HG02973 (cell line): ENCODE measurements around the gene CENPQ.
"Not testable (repeated sequence)": the region's sequence is repeated elsewhere in the genome, so short reads cannot be mapped to it uniquely, and the experiment has no call there.

Source experiments
- ATAC-seq: cut with Tn5 transposase; IDR thresholded peaks from one replicate; pipeline ENCODE4 v1.9.1; 2021; ENCODE audit warnings: moderate library complexity; ENCODE audit not compliant: unreplicated experiment

CENPQ gene, protein sequence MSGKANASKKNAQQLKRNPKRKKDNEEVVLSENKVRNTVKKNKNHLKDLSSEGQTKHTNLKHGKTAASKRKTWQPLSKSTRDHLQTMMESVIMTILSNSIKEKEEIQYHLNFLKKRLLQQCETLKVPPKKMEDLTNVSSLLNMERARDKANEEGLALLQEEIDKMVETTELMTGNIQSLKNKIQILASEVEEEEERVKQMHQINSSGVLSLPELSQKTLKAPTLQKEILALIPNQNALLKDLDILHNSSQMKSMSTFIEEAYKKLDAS

DNA sequence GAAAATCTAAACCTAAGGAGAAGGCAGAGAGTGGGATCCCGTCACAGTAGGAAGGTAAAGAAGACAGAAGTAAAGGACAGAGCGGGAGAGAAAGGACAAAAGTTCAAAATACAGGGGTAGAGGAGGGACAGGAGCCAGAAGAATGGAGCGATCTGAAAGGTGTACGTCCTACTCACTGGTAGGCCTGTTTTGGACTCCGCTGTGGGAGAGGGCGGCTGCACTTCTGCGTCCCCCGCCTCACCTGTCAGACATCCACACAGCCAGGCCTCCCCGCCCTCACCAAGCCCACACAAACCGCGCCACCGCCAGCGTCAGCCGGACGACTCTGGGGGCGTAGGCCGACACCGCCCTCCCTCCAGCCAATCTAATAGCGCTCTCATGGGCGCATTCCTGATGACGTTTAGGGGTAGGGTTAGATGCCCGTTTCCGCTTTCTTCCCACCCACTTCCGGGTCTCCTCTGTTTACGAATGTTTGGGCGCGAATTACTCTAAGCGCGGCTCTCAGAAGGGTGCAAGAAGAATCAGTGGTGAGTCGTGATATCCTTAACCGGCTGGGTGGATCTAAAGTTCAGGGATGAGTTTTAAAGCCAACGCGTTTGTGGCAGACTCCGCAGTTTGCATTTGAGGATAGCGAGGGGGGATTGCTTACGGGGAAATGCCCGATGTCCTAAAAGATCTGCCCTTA, at the start of gene CENPQ, which contains the start of gene MMUT:
TSS of gene CENPQ (plus strand) at position 444 of the 685 bp plus-strand sequence. CDS start 6,807 bp downstream, outside the sequence.
TSS of gene MMUT (minus strand) at position 327 of the 685 bp plus-strand sequence. CDS start 3,787 bp downstream, outside the sequence.
- ATAC-seq: peak; percentile 98

DNA sequence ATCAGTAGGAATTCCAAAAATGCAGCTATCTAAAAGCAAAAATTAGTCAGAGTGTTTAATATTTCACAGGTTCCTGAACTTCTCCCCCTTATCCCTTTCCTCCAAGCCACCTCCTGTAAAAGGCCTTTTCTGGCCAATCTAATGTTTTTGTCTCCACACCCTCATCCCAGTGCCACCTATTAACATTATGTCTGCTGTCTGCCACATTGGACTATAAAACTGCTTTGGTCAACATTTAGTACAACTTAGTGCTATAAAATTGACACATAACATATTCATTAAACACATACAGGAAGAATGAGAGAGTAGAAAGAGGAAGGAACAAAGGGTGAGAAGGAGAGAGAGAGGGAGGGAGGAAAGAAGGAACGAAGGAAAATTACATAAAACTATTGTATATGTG, 47.8 kb upstream of the CENPQ start:
- no peak for ATAC-seq

DNA sequence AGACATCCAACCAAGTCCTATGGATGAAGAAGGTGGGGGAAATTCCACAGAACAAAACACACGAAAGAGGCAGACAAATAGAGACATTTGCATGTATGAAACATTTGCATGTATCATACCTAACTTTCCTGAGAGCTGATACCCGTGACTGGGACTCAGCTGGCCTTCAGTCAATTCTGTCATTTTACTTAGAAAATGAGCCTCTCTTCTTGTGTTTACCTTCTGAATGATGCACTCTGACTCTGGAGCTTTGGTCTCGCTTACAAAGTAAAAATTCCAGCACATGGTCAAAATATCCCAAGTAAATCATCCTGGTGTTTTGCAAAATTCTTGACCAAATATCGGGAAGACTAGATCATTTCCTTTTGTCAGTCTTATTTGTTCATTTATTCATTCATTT, 47.0 kb upstream of the CENPQ start:
- no peak for ATAC-seq

DNA sequence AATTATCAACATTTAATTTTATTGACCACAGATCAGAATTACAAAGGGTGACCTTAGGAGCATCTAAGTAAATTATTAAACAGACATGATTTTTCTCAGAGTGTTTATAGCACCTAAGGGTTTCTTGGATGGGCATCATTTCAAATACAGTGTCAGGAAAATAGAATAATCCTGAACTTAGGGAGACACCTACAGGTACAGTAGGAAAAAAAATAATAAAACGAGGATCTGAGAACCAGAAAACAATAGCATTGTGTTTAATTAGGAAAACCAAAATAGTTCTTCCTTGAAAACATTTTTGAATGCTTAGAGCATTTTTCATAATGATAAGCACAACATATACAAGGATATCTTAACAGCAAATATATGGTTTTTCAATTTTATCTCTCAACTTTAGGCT, 39.4 kb upstream of the CENPQ start:
- ATAC-seq: no peak

DNA sequence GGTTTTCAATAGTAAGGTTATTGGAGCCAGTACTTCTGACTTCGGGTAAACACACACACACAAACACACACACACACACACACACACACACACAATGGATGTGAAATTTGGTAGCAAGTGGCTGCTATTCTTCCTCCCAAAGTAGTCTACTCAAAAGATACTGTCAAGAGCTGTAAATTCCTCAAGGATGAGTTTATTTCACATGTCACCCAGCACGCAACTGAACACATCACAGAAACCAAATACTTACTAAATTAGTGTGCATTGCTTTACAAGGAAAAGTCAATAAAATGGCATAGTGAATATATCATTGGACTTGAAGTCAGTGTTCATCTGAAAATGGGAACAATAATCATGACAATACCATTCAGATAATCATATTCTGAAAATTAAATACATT, 33.0 kb upstream of the CENPQ start:
- no peak for ATAC-seq

DNA sequence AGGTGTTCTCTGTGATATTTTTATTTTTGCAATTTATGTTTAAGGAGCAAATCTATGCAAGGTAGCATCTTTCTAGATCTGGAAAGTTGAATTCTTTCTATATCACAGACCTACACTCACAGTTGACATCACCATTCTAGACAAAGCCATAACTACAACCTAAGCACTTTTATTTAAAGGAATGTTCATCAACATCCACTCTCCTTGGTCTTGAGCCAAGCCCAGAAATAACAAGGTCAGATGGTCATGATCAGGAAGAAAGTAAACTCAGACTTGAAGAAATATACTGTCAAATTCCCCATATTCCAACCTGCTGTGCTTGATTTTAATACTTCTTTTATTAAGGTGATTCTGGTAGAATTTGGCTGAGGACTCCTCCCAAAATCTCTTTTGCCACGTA, 32.3 kb upstream of the CENPQ start:
- no peak for ATAC-seq

DNA sequence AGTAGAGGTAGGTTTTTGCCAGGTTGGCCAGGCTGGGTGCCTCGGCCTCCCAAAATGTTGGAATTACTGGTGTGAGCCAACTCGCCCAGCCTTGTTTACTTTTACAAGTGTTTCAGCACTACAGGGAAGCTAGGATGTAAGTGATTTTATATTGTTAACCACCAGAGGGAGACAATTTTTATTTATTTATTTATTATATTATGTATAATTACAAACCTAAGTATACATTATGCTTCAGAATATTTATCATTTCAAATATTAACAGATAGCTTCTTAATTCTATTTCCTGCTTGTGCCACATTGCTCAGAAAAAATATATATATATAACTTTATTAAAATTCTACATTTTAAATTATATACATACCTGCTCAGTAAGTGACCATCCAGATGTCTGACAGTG, 9.9 kb upstream of the CENPQ start:
- no peak for ATAC-seq

DNA sequence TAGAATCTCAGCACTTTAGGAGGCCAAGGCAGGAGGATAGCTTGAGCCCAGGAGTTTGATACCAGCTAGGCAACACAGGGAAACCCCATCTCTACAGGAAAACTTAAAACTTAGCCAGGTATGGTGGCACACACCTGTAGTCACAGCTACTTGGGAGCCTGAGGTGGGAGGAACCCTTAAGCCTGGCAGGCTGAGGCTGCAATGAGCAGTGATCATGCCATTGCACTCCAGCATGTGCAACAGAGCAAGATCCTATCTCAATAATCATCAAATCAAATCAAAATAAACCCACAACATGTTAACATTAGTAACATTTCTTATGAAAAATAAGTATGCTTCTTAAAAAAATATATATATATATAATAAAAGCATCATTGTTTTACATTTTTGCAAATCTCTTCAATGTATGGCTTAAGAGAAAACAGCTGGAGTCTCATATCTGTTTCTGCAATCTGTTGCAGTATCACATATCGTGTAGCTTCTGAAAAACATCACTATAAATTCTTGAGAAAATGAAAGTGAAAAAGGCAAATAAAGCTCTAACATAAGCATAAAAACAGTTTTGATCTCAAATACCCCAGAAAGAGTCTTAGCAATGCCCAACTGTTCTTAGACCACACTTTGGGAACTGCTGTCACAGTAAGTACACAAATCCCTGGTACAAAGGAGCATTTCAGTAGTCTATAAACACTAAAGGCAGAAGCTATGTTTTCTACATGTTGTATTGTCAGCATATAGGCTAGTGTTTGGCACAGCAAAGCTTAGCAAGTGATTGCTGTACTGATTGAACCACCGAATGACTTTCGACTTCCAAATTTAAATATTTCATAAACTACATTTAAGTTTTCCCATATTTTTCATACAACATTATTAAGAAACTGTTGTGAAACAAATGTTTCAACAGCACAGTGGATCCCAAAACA, 8.1 kb upstream of the CENPQ start:
- peak; percentile 69 for ATAC-seq

DNA sequence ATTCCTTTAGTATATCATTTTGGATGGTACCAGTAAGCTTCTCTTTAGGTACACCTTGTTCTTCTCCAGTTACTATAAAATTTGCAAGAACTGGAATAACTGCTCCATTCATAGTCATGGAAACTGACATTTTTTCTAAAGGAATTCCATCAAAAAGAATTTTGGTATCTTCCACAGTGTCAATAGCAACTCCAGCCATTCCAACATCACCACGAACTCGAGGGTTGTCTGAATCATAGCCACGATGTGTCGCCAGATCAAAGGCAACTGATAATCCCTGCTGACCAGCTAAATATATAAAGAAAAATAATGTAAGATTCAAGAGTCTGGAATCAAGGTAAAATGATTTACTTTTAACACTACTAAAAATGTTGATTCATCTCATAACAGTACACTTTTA, 5.4 kb upstream of the CENPQ start:
- ATAC-seq: no peak

DNA sequence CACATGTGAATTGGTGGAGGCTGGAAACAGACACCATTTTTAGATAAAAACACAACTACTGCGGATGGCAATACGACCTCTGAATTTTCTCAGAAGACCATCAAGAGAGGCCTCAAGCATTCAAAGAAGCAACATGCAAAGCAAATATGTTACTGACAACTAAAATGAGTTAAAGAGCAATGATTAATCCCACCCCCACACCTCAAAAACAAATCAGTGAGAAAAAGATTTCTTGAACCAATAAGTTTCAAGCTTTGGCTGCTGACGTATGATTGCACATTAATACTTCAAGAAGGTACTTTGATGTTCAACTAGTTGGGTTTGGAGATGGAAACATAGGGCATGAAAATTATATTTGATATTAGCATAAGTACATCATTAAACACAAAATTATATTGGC, 1.1 kb upstream of the CENPQ start:
- no peak for ATAC-seq

DNA sequence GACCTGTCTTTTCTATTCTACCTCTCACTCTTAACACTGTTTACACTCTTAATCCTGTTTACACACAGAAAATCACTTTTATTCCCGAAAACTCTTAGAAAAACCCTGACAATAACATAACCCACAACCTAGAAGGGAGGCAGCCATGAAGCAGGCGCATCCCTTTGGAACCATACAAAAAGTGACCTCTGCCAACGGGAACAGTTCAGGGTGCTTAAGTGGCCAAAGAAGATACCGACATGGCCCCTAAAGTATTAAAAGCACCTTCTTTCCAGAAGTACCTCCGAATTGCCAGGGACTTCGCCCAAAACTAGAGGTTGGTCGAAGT, 607 bp upstream of the CENPQ start:
- peak; percentile 10 for ATAC-seq

DNA sequence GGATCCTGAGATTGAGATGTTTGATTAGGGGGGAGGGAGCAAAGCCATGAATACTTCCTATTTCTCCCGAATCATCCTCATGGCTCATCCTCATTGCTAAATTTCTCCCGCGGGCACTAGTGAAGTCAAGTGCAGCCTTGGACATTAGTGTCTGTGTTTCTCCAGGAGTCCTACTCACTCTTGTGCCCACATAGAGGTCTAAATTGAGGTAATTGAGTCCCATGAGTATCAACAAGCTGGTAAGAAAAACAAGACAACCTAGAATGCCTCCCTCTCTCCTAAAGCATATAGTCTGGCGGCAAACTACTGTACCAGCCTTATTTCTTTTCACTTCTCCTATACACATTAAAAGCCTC, 420 bp downstream of the CENPQ start:
- peak; percentile 2 for ATAC-seq

DNA sequence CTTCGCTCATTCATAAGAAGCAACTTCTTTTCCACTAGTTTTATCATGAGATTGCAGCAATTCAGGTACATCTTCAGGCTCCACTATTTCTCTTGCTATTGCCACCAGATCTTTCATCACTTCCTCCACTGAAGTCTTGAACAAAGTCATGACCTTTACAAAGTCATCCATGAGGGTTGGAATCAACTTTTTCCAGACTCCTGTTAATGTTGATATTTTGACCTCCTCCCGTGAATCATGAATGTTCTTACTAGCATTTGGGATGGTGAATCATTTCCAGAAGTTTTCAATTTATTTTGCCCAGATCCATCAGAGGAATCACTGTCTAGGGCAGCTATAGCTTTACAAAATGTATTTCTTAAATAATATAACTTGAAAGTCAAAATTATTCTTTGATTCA, 1.5 kb downstream of the CENPQ start:
- ATAC-seq: no peak

DNA sequence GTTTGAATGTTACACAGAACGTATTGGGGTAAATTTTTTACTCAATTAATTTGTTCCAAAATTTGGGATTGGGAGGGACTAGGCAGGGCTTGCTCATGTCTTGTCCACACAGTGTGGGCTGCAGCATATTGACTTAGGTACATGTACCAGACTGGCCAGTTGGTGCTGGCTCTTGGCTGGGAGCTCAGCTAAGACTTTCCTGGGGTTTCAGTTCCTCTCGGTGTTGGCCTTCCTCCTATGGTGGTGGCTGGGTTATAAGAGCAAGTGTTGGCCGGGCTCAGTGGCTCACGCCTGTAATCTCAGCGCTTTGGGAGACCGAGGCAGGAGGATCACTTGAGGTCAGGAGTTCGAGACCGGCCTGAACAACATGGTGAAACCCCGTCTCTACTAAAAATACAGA, 4.9 kb downstream of the CENPQ start:
- ATAC-seq: no peak

DNA sequence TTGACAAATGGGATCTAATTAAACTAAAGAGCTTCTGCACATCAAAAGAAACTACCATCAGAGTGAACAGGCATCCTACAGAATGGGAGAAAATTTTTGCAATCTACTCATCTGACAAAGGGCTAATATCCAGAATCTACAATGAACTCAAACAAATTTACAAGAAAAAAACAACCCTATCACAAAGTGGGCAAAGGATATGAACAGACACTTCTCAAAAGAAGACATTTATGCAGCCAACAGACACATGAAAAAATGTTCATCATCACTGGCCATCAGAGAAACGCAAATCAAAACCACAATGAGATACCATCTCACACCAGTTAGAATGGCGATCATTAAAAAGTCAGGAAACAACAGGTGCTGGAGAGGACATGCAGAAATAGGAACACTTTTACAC, 13.4 kb downstream of the CENPQ start:
- not testable (repeated sequence) for ATAC-seq

DNA sequence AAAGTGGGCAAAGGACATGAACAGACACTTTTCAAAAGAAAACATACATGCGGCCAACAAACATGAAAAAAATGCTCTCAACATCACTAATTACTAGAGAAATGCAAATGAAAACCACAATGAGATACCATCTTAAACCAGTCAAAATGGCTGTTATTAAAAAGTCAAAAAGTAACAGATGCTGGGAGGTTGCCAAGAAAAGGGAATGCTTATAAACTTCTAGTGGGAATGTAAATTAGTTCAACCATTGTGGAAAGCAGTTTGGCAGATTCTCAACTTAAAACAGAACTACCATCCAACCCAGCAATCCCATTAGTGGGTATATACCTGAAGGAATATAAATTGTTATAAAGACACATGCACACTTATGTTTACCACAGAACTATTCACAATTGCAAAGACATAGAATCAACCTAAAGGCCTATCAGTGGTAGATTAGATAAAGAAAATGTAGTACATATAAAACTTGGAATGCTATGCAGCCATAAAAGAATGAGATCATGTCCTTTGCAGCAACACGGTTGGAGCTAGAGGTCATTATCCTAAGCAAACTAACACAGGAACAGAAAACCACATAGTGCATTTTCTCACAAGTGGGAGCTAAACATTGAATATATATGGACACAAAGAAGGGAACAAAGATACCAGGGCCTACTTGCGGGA, 16.3 kb downstream of the CENPQ start:
- ATAC-seq: no peak

DNA sequence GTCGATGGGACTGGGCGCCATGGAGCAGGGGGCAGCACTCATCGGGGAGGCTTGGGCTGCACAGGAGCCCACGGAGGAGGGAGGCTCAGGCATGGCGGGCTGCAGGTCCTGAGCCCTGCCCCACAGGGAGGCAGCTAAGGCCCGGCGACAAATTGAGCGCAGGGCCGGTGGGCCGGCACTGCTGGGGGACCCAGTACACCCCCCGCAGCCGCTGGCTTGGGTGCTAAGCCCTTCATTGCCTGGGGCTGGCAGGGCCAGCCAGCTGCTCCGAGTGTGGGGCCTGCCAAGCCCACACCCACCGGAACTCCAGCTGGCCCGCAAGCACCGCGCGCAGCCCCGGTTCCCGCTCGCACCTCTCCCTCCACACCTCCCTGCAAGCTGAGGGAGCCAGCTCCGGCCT, 18.7 kb downstream of the CENPQ start:
- ATAC-seq: not testable (repeated sequence)

DNA sequence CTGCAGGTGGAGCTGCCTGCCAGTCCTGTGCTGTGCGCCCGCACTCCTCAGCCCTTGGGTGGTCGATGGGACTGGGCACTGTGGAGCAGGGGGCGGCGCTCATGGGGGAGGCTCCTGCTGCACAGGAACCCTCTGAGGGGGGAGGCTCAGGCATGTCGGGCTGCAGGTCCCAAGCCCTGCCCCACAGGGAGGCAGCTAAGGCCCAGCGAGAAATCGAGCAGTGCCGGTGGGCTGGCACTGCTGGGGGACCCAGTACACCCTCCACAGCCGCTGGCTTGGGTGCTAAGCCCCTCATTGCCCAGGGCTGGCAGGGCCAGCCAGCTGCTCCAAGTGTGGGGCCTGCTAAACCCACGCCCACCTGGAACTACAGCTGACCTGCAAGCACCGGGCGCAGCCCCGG, 20.2 kb downstream of the CENPQ start:
- ATAC-seq: not testable (repeated sequence)

DNA sequence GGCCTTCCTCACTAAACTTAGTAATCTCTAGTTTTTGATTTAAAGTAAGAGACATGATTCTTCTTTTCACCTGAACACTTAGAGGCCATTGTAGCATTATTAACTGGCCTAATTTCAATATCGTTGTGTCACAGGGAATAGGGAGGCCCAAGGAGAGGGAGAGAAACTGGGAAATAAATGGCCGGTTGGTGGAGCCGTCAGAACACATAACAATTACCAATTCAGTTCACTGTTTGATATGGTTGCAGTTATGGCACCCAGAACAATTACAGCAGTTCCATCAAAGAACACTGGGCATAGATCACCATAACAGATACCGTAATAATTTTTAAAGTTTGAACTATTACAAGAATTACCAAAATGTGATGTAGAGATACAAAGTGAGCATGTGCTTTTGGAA, 27.5 kb downstream of the CENPQ start:
- no peak for ATAC-seq

DNA sequence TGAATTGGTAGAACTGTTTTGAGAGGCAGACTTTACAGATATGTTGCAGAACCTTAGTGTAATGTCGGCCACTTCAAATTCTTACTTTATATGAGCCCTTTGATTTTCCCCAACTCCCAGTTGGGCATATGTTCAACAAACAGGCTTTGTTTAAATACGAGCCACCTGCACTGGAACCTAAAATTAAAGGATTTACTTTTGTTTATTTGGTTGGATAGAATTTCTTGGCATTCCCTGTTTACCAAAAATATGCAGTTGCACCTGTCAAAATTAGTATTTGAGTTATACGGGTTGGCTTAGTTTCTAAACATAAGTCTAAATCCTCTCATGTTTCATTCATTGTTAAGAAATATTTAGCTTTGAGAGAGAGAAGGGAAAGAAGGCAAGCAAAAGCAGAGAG, 34.1 kb downstream of the CENPQ start:
- ATAC-seq: no peak

DNA sequence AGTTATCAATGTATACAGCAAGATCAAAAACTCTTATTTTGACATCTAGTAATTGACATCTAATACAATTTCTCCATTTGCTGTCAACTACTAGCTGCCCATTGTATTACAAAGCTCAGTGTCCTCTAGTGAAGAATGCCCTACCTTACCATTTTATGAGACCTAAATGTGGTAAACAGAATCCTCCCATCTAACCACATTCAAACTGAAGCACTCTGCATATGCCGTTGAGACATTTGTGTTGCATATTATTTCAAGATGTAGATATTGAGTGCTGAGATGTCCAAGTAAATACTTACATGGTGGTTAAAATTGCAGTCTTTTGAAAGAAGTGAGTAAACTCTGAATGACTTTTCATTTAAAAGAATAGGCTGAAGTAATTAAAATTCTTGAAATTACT, 36.0 kb downstream of the CENPQ start:
- ATAC-seq: no peak
